Endothelial cell (in vitro differentiated cells): ENCODE measurements around the gene FN1. TPM values are rescaled to one million over a fixed set of nuclear protein-coding genes. Genes with fewer than 3 reads are reported as not detected.
A peak's percentile ranks its signal among the peaks of the same experiment; 100 is the strongest.

Source experiments
- DNase-seq: peaks from one replicate; pipeline ENCODE4 v3.0.0; 2021; ENCODE audit warnings: low spot score
- H3K27ac Mint-ChIP-seq: one replicate; pipeline ENCODE4 v1.8.0; 2021; ENCODE audit warnings: mixed read lengths, inconsistent platforms; ENCODE audit not compliant: unreplicated experiment
- H3K27me3 Mint-ChIP-seq: one replicate; pipeline ENCODE4 v1.8.0; 2021; ENCODE audit warnings: mild to moderate bottlenecking, moderate library complexity, mixed read lengths, inconsistent platforms; ENCODE audit not compliant: unreplicated experiment
- H3K36me3 Mint-ChIP-seq: one replicate; pipeline ENCODE4 v1.8.0; 2021; ENCODE audit warnings: mild to moderate bottlenecking, low read depth, mixed read lengths, inconsistent platforms; ENCODE audit not compliant: unreplicated experiment
- H3K4me1 Mint-ChIP-seq: one replicate; pipeline ENCODE4 v1.8.0; 2021; ENCODE audit warnings: mild to moderate bottlenecking, mixed read lengths, inconsistent platforms; ENCODE audit not compliant: unreplicated experiment
- H3K4me3 Mint-ChIP-seq: one replicate; pipeline ENCODE4 v1.8.0; 2021; ENCODE audit warnings: mild to moderate bottlenecking, mixed read lengths, inconsistent platforms; ENCODE audit not compliant: unreplicated experiment
- H3K9me3 Mint-ChIP-seq: one replicate; pipeline ENCODE4 v1.8.0; 2021; ENCODE audit warnings: mixed read lengths, inconsistent platforms; ENCODE audit not compliant: unreplicated experiment
- CTCF ChIP-seq: fragments of 200-600 bp; sonication (generic); IDR thresholded peaks from one replicate; pipeline ENCODE4 v1.5.0; 2021; ENCODE audit warnings: antibody characterized with exemption; ENCODE audit not compliant: unreplicated experiment
- total RNA-seq: library from RNA; stranded (reverse); fragmentation: NEBNext Ultra II Directional; extraction: Animal tissue kit (Norgen Biotek cat#: 25700); gene quantifications from one replicate; pipeline ENCODE4 v1.2.1, GENCODE V29; 2021; ENCODE audit not compliant: unreplicated experiment

The FN1 gene
- total RNA-seq, 1 donor from 2014 or later: 1,159 TPM

GRCh38 chr2:215363461-215364156 is 72.3 kb downstream of the FN1 start:
- no peak for TF ChIP-seq CTCF
- no peaks in the 10 kb centered on the region for H3K9me3 Mint-ChIP-seq
- H3K36me3 Mint-ChIP-seq: peaks cover 41% of the 10 kb centered on the region
- DNase-seq: no peak
- no peaks in the 10 kb centered on the region for H3K4me1 Mint-ChIP-seq
- H3K4me3 Mint-ChIP-seq: no peak overlapping the region
- no peak overlapping the region for H3K27ac Mint-ChIP-seq
- H3K27me3 Mint-ChIP-seq: peaks cover 2% of the 10 kb centered on the region

GRCh38 chr2:215363039-215363438 is 72.8 kb downstream of the FN1 start:
- no peaks in the 10 kb centered on the region for H3K4me1 Mint-ChIP-seq
- no peak for TF ChIP-seq CTCF
- peaks cover 2% of the 10 kb centered on the region for H3K27me3 Mint-ChIP-seq
- H3K4me3 Mint-ChIP-seq: peak overlapping the region; percentile 47
- no peak for DNase-seq
- H3K36me3 Mint-ChIP-seq: peaks cover 41% of the 10 kb centered on the region
- H3K9me3 Mint-ChIP-seq: no peaks in the 10 kb centered on the region
- no peak overlapping the region for H3K27ac Mint-ChIP-seq

GRCh38 chr2:215362562-215362904 is 73.3 kb downstream of the FN1 start:
- Mint-ChIP-seq H3K4me1 (no peaks in the 10 kb centered on the region), H3K4me3 (peak overlapping the region; percentile 37), H3K36me3 (peaks cover 41% of the 10 kb centered on the region), H3K9me3 (no peaks in the 10 kb centered on the region), H3K27ac (no peak overlapping the region), H3K27me3 (peaks cover 2% of the 10 kb centered on the region)
- no peak for TF ChIP-seq CTCF
- DNase-seq: no peak

GRCh38 chr2:215361876-215362561 is 73.8 kb downstream of the FN1 start:
- Mint-ChIP-seq H3K4me3 (no peak overlapping the region), H3K36me3 (peaks cover 41% of the 10 kb centered on the region), H3K9me3 (no peaks in the 10 kb centered on the region), H3K27ac (no peak overlapping the region), H3K27me3 (peaks cover 2% of the 10 kb centered on the region), H3K4me1 (no peaks in the 10 kb centered on the region)
- no peak for TF ChIP-seq CTCF
- no peak for DNase-seq

- H3K27ac Mint-ChIP-seq: no peak overlapping the region
- TF ChIP-seq CTCF: no peak
Observed at GRCh38 chr2:215361211-215361875, 74.5 kb downstream of the FN1 start.

More at GRCh38 chr2:215361211-215361875, 74.5 kb downstream of the FN1 start:
- DNase-seq: no peak
- no peaks in the 10 kb centered on the region for H3K9me3 Mint-ChIP-seq
- peaks cover 41% of the 10 kb centered on the region for H3K36me3 Mint-ChIP-seq
- H3K4me3 Mint-ChIP-seq: no peak overlapping the region
- H3K27me3 Mint-ChIP-seq: peaks cover 2% of the 10 kb centered on the region
- H3K4me1 Mint-ChIP-seq: no peaks in the 10 kb centered on the region
